Measurements from ENCODE around the gene MEMO1.
"Not testable (repeated sequence)": the region's sequence is repeated elsewhere in the genome, so short reads cannot be mapped to it uniquely, and the experiment has no call there.

Gene MEMO1

DNA sequence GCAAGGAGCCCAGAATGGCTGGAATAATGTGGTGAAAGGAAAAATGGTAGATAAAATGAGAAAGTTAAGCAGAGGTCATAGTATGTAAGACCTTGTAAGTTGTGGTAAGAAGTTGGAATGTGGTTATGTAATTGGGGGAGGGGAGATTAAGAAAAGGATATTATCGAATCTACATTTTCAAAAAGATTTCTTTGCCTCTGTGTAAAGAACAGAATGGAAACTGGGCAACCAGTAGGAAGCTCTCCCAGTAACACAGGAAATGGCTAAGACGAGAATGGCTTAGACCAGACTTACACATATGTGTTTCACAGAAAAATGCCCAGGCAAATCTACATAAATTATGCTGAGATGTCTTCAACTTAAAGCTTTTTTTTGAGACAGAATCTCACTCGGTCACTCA is 13.2 kb downstream of the MEMO1 start:
- DNase-seq = no peak

DNA sequence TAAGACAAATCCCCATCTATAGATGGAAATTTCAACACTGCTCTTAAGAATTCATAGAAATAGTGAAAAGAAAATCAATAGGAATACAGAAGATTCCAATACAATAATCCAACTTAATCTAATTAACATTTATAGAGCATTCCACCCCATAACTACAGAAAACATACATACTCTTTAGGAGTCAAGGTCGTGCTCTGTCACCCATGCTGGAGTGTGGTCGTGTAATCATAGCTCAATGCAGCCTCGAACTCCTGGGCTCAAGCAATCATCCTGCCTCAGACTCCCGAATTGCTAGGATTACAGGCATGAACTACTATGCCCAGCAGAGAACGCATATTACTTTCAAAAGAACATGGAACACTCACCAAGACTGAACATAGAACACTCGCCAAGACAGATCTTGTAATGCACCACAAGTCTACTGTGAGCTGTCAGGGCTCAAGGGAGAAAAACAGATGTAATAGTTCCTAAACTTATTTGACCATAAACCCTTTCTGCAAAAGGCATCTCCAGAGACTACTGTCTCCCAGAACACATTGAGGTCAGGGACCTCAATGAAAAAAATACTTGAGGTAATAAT is 14.1 kb downstream of the MEMO1 start:
- no peak for DNase-seq

DNA sequence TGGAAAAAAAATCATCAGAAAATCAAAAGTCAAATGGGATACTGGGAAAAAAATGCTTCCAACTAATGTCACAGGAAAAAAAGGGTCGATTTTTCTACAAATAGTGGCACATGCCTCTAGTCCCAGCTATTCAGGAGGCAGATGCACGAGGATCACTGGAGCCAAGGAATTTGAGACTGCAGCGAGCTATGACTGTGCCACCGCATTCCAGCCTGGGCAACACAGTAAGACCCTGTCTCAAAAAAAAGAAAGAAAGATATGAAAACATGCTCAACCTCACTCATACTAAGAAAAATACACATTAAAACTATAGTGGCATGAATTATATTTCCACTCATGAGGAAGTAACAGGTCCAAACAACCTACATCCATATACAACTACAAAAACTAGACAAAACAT is 17.9 kb downstream of the MEMO1 start:
- no peak for DNase-seq

DNA sequence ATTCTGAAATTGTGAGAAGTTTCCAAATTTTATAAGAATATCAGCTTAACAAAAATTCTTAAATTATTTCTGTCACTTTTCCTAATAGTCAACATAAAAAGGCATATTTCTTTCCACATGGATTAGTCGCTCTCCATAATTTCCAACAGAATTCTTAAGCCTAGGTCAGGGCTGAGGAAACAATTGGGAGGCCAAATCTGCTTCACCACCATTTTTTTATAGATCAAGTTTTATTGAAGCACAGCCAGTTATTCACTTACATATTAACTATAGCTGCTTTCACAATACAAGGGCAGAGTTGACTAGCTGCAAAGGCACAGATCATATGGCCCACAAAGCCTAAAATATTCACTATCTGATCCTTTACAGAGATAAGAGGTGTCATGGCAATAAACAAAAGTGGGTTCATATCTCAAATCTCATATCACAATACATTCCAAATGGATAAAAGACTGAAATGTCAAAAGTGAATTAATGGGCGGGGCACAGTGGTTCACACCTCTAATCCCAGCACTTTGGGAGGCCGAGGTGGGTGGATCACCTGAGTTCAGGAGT is 18.7 kb downstream of the MEMO1 start:
- no peak for DNase-seq

DNA sequence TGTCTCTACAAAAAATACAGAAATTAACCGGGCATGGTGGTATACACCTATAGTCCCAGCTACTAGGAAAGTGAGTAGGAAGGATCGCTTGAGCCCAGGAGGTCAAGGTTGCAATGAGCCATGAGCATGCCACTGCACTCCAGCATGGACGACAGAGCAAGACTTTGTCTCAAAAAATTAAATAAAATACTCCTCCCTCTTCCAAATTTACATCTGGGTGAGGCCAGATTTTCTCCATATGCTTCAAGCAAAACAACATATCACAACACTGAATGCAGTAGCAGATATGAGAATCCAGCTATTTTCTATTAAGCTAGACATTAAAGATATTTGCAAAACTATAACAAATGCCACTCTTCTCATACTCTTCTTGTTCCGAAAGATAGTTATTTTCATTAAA is 20.9 kb downstream of the MEMO1 start:
- no peak for DNase-seq

DNA sequence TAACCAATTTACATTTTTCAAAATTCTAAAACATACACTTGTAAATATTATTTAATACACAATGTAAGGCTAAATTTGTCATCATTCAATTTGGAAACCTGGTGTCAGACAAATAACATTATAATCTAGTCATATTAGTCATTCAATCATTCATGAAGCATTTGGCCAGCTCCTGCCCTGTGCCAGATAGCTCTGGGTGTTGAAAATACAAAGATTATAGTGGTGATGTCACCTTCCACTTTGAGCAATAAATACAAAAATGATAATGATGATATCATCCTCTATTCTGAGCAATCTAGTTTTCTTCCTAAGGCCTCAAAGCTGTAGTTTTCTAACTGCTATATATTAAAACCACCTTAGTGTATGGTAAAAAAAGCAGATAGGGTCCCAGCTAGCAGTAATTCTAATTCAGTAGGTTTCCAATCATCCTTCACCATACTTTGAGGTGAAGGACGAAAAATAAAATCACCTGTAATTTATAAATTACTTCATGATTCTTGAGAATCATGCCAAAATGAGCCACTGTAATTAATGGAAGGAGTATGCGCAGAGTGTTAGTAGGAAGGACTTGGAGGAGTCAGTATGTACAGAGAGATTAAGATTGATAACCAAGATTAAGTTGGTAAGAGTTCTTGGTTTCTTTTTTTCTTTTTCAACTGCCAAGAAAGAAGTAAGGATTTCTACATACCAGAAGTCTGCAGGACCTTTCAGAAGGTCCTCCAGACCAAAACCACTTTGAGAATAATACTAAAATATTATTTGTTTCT is 23.2 kb downstream of the MEMO1 start:
- DNase-seq = no peak

DNA sequence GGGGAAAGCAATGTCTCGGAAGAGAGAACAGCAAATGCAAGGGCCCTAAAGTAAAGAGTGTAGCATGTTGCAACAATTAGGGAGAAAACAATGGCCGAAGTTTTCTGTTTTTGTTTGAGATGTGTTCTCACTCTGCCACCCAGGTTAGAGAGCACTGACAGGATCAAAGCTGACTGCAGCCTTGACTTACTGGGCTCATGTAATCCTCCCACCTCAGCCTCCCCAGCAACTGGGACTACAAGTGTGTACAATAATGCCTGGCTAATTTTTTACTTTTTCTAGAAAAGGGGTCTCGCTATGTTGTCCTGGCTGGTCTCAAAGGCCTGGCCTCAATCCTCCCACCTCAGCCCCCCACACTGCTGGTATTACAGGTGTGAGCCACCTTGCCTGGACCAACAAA is 23.9 kb downstream of the MEMO1 start:
- DNase-seq = no peak

DNA sequence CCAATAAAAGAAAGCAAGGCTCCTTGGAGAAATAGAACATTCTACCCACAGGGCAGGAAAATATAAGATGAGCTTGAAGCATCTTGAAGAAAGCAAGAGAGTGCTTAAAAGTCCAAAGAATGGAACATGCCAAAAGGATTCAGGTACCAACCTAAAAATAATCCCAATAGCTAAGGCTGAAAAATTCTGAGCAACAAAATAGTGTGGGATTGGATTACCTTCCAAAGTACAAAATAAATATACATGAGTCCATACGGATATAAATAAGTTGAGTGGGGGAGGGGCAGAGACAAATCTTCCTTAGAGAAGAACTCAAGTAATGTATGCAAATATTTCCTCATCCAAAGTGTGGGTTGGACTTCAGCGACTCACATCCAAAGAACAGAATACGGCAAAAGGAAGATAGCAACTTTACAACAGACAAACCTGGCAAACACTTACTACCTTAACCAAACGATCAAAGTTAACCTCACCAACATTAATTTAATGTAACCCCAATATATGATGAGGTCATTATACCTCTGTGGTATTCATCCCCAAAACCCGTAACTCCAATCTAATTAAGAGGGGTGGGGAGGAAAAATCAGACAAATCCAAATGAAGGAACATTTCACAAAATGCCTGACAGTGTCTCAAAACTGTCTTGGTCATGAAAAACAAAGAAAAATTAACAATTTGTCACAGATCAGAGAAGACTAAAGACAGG is 26.9 kb downstream of the MEMO1 start:
- DNase-seq = no peak

DNA sequence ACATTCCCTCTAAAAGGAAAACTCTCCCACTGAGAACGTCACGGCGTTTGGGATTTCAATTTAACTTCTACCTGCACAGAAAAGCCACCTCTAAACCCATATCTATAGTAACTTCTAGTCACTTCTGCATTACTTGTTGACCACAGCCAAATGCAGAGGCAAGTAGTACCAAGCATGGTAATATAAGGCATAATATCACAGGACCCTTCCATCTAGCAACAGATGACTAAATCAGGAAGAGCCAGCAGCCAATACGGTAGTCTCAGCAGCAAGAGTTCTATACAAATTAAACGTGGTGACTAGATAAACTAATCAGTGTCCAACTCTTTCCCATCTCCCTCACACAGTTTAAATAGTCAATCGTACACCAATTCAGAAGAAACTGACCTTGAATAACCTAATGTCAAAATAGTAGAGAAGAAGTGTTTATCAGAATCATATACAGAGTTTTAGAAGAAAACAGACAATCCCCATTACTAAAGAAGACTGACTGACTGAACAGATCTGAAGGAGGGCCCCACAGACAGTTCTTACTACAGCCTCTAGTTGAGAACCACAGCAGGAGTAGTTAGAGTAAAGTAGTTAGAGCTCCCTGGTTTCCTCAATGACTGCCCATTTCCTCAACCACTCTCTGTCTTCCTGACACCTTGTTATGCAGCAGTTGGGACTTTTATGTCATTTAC is 30.0 kb downstream of the MEMO1 start:
- no peak for DNase-seq

DNA sequence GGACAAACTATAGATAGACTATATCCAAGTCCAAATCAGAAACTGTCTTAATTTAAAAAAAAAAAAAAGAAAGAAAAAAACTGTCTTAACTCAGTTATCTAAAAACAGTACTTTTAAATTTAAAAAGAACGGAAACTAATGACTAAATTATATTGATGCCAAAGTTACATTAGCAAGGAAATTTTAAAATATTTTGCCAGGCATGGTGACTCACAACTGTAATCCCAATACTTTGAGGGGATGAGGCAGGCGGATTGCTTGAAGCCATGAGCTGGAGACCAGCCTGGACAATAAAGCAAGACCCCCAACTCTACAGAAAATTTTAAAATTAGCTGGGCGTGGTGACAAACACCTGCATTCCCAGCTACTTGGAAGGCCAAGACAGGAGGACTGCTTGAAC is 30.9 kb downstream of the MEMO1 start:
- no peak for DNase-seq

DNA sequence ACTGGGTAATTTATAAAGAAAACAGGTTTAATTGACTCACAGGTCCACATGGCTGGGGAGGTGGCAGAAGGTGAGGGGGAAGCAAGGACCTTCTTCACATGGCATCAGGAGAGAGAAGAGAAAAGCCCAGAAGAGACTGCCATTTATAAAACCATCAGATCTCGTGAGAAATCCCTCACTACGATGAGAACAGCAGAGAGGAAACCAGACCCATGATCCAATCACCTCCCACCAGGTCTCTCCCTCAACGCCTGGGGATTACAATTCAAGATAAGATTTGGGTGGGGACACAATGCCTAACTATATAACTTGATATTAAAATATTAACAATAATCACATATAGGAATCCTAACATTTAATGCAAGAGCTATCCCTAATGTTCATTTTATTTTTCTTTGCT is 31.8 kb downstream of the MEMO1 start:
- DNase-seq = no peak

DNA sequence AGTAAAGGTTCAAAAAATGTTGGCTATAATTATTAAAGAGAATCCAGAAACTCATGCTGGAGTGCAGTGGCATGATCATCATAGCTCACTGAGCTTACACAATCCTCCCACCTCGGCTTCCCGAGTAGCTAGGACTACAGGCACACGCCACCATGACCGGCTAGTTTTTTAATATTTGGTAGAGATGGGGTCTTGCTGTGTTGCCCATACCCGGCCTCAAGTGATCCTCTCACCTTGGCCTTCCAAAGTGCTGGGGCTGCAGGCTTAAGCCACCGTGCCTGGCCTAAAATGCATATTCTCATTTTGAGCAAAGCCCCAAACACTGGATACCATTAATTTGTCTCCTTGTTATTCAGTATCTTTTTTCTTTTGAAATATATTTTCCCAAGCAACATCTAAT is 32.4 kb downstream of the MEMO1 start:
- DNase-seq = no peak

DNA sequence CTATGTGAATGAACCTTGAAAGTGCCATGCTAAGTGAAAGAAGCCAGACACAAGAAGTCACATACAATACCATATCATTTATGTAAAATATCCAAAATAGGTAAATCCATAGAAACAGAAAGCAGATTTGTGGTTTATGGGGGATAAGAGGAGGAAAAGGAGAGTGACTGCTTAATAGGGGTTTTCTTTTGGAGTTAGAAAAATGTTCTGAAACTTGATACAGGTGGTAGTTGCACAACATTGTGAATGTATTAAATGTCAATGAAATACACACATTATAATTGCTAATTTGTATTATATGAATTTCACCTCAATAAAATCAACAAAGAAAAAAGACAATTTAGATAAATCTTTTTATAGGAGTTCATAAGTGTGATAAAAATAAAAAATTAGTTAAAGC is 37.1 kb downstream of the MEMO1 start:
- DNase-seq = no peak

DNA sequence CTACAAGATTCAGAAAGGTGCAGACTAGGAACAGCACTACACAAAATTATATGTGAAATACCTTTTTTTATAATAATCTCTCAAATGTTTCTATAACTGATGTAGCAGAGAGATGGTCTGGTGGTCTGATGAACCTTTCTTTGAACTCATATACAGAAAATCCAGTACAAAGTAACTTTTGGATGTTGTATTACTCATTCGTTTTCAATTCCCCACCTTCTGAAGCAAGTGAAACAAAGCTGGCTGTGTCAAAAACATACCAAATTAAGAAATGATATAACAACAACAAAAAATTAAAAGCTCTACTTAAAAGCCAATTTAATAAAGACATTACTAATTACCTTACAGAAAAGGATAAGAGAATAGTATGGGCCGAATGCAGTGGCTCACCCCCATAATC is 38.7 kb downstream of the MEMO1 start:
- no peak for DNase-seq

DNA sequence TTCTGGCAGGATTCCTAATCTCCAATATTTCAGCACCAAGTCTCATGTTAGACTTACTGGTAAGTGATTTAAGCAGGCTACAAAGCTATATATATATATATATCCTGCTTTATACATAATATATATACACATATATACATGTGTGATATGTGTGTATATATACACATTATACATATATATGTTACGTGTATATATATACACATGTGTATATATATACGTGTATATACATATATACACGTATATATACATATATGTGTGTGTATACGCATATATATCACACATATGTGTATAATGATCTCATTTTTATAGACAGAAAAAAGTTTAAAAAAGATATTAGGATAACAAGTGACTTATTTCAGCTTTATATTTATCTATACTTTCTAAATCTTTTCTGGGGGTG is 41.6 kb downstream of the MEMO1 start:
- DNase-seq = no peak

DNA sequence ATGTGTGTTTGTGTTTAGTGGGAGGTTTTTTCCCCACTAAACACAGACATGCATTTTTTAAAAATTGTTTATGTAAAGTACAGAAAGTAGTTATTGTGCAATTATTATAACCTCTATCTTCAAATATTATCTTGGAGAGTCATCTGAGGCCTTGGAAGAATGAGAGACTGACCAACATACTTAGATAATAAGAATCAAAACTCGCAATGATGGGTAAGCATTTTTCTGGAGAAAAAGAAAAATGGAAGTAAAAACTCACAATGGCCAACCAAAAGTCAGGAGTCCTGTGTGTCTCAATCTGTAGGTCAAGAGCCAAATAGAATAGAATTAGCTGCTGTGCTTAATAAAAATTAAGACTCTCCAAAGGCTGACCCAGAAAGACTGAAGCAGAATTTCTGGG is 43.0 kb downstream of the MEMO1 start:
- no peak for DNase-seq

DNA sequence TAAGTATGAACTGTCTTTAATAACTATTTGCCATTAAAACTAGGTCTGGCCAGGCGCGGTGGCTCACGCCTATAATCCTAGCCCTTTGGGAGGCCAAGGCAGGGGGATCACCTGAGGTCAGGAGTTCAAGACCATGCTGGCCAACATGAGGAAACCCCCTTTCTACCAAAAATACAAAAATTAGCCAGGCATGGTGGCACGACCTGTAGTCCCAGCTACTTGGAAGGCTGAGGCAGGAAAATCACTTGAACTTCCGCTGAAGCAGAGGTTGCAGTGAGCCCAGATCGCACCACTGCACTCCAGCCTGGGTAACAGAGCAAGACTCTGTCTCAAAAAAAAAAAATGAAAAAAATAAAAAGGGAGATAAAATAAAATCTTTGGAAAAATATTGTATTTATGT is 44.4 kb downstream of the MEMO1 start:
- DNase-seq = not testable (repeated sequence)

DNA sequence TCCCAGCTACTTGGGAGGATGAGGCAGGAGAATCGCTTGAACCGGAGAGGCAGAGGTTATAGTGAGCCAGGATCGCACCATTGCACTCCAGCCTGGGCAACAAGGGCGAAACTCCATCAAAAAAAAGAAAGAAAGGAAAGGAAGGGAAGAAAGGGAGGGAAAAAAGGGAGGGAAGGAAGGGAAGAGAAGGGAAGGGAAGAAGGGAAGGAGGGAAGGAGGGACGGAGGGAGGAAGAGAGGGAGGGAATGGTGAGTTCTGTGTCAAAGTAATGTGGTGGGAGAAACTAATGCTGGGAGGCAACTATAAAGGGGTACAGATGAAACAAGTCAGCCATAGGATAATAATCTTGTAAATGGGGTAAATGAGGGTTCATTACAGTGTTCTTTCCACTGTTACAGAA is 45.7 kb downstream of the MEMO1 start:
- no peak for DNase-seq

DNA sequence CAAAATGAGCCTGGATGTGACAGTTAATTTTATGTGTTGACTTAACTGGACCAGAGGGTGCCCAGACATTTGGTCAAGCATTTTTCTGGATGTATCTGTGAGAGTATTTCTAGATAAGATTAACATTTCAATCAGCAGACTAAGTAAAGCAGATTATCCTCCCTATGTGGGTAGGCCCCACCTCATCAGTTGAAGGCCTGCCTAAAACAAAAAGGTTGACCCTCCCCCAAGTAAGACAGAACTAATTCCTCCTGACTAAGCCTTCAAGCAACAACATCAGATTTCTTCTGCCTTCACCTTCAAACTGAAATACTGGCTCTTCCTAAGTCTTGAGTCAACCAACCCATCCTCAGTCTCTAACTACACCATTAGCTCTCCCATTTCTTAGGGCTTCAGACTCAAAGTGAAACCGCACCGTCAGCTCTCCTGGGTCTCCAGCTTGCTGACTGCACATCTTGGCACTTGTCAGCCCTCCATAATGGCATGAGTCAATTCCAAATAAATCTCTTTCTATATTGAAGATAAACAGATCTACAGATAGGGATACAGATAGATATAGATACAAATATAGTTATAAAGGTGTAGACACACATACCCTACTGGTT is 47.9 kb downstream of the MEMO1 start:
- no peak for DNase-seq

DNA sequence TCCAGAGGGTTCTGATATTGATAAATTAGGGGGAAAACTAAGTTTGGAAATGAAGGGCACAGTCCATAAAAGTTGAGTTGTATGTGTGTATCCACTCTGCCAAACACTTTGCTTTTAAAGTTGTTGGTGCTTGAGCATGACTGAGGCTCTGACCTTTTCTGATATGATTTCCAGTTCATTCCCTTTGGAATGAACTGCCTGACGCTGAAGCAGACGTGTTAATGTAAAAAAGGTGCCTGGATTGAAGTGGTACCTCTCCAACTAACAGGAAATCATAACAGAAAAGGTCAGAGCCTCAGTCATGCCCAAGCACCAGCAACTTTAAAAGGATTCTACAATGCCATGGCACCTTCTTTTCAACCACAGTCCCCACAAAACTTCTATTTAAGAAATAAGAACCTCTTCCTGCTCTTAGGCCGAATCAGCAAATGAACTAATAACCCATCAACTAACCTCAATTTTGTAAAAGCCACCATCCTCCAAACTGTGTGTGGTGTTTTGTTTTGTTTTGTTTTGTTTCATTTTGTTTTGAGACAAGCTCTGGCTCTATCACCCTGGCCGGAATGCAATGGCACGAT is 52.6 kb downstream of the MEMO1 start:
- DNase-seq = no peak

DNA sequence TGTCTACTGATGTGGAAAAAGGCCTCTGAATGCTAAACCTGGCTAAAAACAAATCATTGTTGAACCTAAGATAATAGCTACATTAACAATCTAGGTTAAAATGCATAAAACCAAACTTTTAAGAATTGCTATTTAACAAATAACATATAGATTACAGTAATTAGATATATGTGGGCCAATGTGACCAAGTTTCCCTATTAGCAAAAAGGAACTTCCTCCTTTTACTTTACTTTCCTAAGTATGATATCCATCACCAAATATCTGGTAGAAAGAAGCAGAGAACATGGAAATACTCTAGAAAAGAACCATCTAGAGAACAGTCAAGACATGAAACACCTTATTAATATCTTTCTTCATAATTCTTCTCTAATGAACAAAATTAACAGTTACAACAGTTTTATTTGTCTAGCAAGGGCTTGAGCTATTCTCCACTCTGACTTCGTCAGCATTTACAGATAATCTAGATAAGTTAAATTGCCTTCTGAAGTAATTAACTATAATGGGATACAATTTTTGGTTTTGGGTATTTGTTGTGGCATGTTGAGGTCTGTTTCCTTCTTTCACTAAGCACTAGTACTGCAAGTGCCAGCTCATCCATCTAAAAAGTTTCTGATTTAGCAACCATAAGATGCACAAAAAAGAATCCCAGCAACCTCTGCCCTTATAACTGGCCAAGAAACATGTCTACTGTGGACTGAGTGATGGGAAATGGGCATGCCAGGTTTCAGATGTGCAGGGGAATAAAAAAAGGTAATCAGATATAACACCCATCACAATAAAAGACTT is 53.3 kb downstream of the MEMO1 start:
- DNase-seq = no peak

DNA sequence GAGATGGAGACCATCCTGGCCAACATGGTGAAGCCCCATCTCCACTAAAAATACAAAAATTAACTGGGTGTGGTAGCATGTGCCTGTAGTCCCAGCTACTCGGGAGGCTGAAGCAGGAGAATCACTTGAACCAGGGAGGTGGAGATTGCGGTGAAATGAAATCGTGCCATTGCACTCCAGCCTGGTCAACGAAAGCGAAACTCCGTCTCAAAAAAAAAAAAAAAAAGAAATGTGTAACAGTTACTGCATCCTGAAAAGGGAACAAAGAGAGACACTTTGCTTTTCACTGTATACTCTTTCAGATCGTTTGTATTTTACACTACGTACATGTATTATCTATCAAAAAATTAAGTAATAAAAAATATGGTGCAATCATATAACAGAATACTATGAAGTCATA is 53.9 kb downstream of the MEMO1 start:
- DNase-seq = not testable (repeated sequence)

Measured in NK-92 treated with Interleukin-12 subunit alpha and Interleukin-12 subunit beta, amount 100 ng/mL, for 24 hours (cell line).